HepG2 (cell line): Measurements from ENCODE around the gene NUBPL. TPM values are rescaled to one million over a fixed set of nuclear protein-coding genes. Genes with fewer than 3 reads are reported as not detected.
A peak's percentile ranks its signal among the peaks of the same experiment; 100 is the strongest.

ENCODE experiments used
- CBX5 ChIP-seq: sonication (generic); formaldehyde crosslinking; IDR thresholded peaks from 2 replicates; pipeline ENCODE4 v1.4.0; 2020; ENCODE audit warnings: missing genetic modification reagents, borderline replicate concordance
- ERF ChIP-seq: IDR thresholded peaks from 2 replicates; pipeline ENCODE4 v1.6.1; 2018; ENCODE audit warnings: missing biosample characterization, missing genetic modification reagents
- HHEX ChIP-seq: IDR thresholded peaks from 2 replicates; pipeline ENCODE4 v1.6.1; 2016; ENCODE audit warnings: control low read depth
- HMG20A ChIP-seq: IDR thresholded peaks from 2 replicates; pipeline ENCODE4 v1.6.1; 2016; ENCODE audit warnings: borderline replicate concordance
- MTA1 ChIP-seq: sonication (generic); formaldehyde crosslinking; IDR thresholded peaks from 2 replicates; pipeline ENCODE4 v1.4.0; 2020; ENCODE audit warnings: missing genetic modification reagents, mild to moderate bottlenecking, borderline replicate concordance
- PCBP2 ChIP-seq: fragments of 200-400 bp; formaldehyde crosslinking; optimal IDR thresholded peaks from 2 replicates; pipeline ENCODE3; 2018; ENCODE audit warnings: low read length, low read depth; ENCODE audit not compliant: poor library complexity, severe bottlenecking
- POLR2AphosphoS2 ChIP-seq: IDR thresholded peaks from 2 replicates; pipeline ENCODE4 v1.6.1; 2011; ENCODE audit warnings: low read depth, low read length, improper control_type of control experiment
- SMARCE1 ChIP-seq: fragments of 450-650 bp; IDR thresholded peaks from 2 replicates; pipeline ENCODE4 v1.6.1; 2017; ENCODE audit warnings: borderline replicate concordance
- ZBTB1 ChIP-seq: sonication (generic); formaldehyde crosslinking; IDR thresholded peaks from 2 replicates; pipeline ENCODE4 v1.4.0; 2020; ENCODE audit warnings: missing genetic modification reagents, borderline replicate concordance
- ZBTB34 ChIP-seq: sonication (generic); formaldehyde crosslinking; IDR thresholded peaks from 2 replicates; pipeline ENCODE4 v1.8.0; 2022; ENCODE audit warnings: mild to moderate bottlenecking, missing genetic modification reagents
- ZNF225 ChIP-seq: sonication (generic); formaldehyde crosslinking; IDR thresholded peaks from 2 replicates; pipeline ENCODE4 v1.4.0; 2020; ENCODE audit warnings: mild to moderate bottlenecking, missing genetic modification reagents
- ZNF232 ChIP-seq: sonication (generic); formaldehyde crosslinking; IDR thresholded peaks from 2 replicates; pipeline ENCODE4 v1.4.0; 2020; ENCODE audit warnings: missing genetic modification reagents, borderline replicate concordance
- ZNF263 ChIP-seq: sonication (generic); formaldehyde crosslinking; IDR thresholded peaks from 2 replicates; pipeline ENCODE4 v1.4.0; 2020; ENCODE audit warnings: missing genetic modification reagents
- ZNF280B ChIP-seq: sonication (generic); formaldehyde crosslinking; IDR thresholded peaks from 2 replicates; pipeline ENCODE4 v1.5.0; 2020; ENCODE audit warnings: missing genetic modification reagents, mild to moderate bottlenecking, borderline replicate concordance
- ZNF318 ChIP-seq: sonication (generic); formaldehyde crosslinking; IDR thresholded peaks from 2 replicates; pipeline ENCODE4 v1.4.0; 2020; ENCODE audit warnings: mild to moderate bottlenecking, missing genetic modification reagents
- ZNF749 ChIP-seq: sonication (generic); formaldehyde crosslinking; IDR thresholded peaks from 2 replicates; pipeline ENCODE4 v1.8.0; 2022; ENCODE audit warnings: mild to moderate bottlenecking, missing genetic modification reagents, moderate library complexity, borderline replicate concordance
- ZSCAN9 ChIP-seq: IDR thresholded peaks from 2 replicates; pipeline ENCODE4 v1.6.1; 2016; ENCODE audit warnings: borderline replicate concordance
- polyA plus RNA-seq, 8 experiments: library from polyadenylated mRNA; depleted of rRNA in 3 of 8; stranded (reverse) in 7 of 8; unstranded in 1 of 8; fragments of >200 nt; fragmentation: Illumina TruSeq in 4 of 8; extraction: Trizol in 4 of 8; gene quantifications; 2 replicates each; pipeline versions ENCODE4 v1.2.1 to v1.2.3, GENCODE V29; 2011 to 2016; ENCODE audit warnings: low read depth in 4 of 8, missing spikeins in 1 of 8, mixed read lengths in 1 of 8; ENCODE audit not compliant: insufficient read depth in 1 of 8
- total RNA-seq, 5 experiments: library from RNA; depleted of rRNA; stranded (reverse); fragments of >200 nt; fragmentation: Illumina TruSeq; extraction: Trizol; gene quantifications; 2 replicates each; pipeline ENCODE4 v1.2.3, GENCODE V29; 2016; ENCODE audit warnings: low read depth in 1 of 5

The NUBPL gene
- total and polyA plus RNA-seq, 2 of the 13 experiments (the other 11 are each of a cell fraction or from before 2014, with no cell fraction given), result 21.3 to 44.1 TPM

- TF ChIP-seq MTA1, result peak; percentile 55; the same call in 1 of the 2 replicates
- TF ChIP-seq HHEX, result no peak
- TF ChIP-seq ZNF318, result no peak
- no peak for TF ChIP-seq ZBTB34
- no peak for TF ChIP-seq ZNF225 (CRISPR knock-in tag)
- 0 out of 2 replicates have a peak, but pooled peaks have one; percentile 38 for TF ChIP-seq ZNF280B (CRISPR knock-in tag)
- no peak for TF ChIP-seq SMARCE1
- TF ChIP-seq CBX5, result no peak
- TF ChIP-seq ZBTB1 (CRISPR knock-in tag), result no peak
- TF ChIP-seq ERF, result no peak
- no peak for TF ChIP-seq ZNF263 (CRISPR knock-in tag)
- no peak for TF ChIP-seq ZNF749 (CRISPR knock-in tag)
- TF ChIP-seq ZSCAN9 (CRISPR knock-in tag), result no peak
- TF ChIP-seq POLR2AphosphoS2, result no peak
- no peak for TF ChIP-seq HMG20A (CRISPR knock-in tag)
- no peak for TF ChIP-seq ZNF232 (CRISPR knock-in tag)
- no peak for TF ChIP-seq PCBP2
Measured at GRCh38 chr14:31678421-31679249, 117.4 kb downstream of the NUBPL start (continued).
